Measurements from ENCODE around the gene TTC13. TPM values are rescaled to one million over a fixed set of nuclear protein-coding genes. Genes with fewer than 3 reads are reported as not detected.

TTC13 gene
- total RNA-seq, 2 experiments from 2014 or later, result 34.0 to 34.2 TPM

GRCh38 chr1:230878591-230878990 is 100.1 kb downstream of the TTC13 start:
- POLR2A ChIA-PET, result no interaction called here
- H3K4me3 Mint-ChIP-seq, result no peak overlapping the region
- no peaks in the 10 kb centered on the region for H3K4me1 Mint-ChIP-seq (ENCODE audit: low read depth)
- CTCF ChIA-PET, result no interaction called here
- DNase-seq, result no peak
- no peak overlapping the region for H3K27ac Mint-ChIP-seq
- no peaks in the 10 kb centered on the region for H3K36me3 Mint-ChIP-seq (ENCODE audit: low read depth)
- no peaks in the 10 kb centered on the region for H3K9me3 Mint-ChIP-seq (ENCODE audit: insufficient read depth)
- no peak for ATAC-seq
- peaks cover 42% of the 10 kb centered on the region for H3K27me3 Mint-ChIP-seq (ENCODE audit: low read depth)

GRCh38 chr1:230877924-230878590 is 100.6 kb downstream of the TTC13 start:
- CTCF ChIA-PET, result no interaction called here
- no peaks in the 10 kb centered on the region for H3K9me3 Mint-ChIP-seq (ENCODE audit: insufficient read depth)
- ATAC-seq (no peak), DNase-seq (no peak)
- POLR2A ChIA-PET, result no interaction called here
- H3K36me3 Mint-ChIP-seq (ENCODE audit: low read depth), result no peaks in the 10 kb centered on the region
- no peaks in the 10 kb centered on the region for H3K4me1 Mint-ChIP-seq (ENCODE audit: low read depth)
- H3K27me3 Mint-ChIP-seq (ENCODE audit: low read depth), result peaks cover 42% of the 10 kb centered on the region
- no peak overlapping the region for H3K27ac Mint-ChIP-seq
- no peak overlapping the region for H3K4me3 Mint-ChIP-seq

- no peak overlapping the region for H3K27ac Mint-ChIP-seq
- H3K36me3 Mint-ChIP-seq (ENCODE audit: low read depth), result no peaks in the 10 kb centered on the region
- POLR2A ChIA-PET, result no interaction called here
- no peaks in the 10 kb centered on the region for H3K9me3 Mint-ChIP-seq (ENCODE audit: insufficient read depth)
- CTCF ChIA-PET, result no interaction called here
- no peaks in the 10 kb centered on the region for H3K4me1 Mint-ChIP-seq (ENCODE audit: low read depth)
- H3K27me3 Mint-ChIP-seq (ENCODE audit: low read depth), result peaks cover 39% of the 10 kb centered on the region
- DNase-seq (no peak), ATAC-seq (no peak)
- no peak overlapping the region for H3K4me3 Mint-ChIP-seq
Observed at GRCh38 chr1:230877146-230877923, 101.3 kb downstream of the TTC13 start.

- no peak for ATAC-seq
- Mint-ChIP-seq H3K9me3 (ENCODE audit: insufficient read depth) (no peaks in the 10 kb centered on the region), H3K27ac (no peak overlapping the region), H3K4me1 (ENCODE audit: low read depth) (no peaks in the 10 kb centered on the region), H3K36me3 (ENCODE audit: low read depth) (no peaks in the 10 kb centered on the region), H3K4me3 (no peak overlapping the region), H3K27me3 (ENCODE audit: low read depth) (peaks cover 43% of the 10 kb centered on the region)
- DNase-seq, result no peak
- ChIA-PET POLR2A (no interaction called here), CTCF (no interaction called here)
Observed at GRCh38 chr1:230876660-230877059, 102.0 kb downstream of the TTC13 start.

- H3K36me3 Mint-ChIP-seq (ENCODE audit: low read depth), result no peaks in the 10 kb centered on the region
- ATAC-seq, result no peak
- H3K27ac Mint-ChIP-seq, result no peak overlapping the region
- CTCF ChIA-PET, result no interaction called here
- no peaks in the 10 kb centered on the region for H3K9me3 Mint-ChIP-seq (ENCODE audit: insufficient read depth)
- H3K4me1 Mint-ChIP-seq (ENCODE audit: low read depth), result no peaks in the 10 kb centered on the region
- H3K4me3 Mint-ChIP-seq, result no peak overlapping the region
- peaks cover 45% of the 10 kb centered on the region for H3K27me3 Mint-ChIP-seq (ENCODE audit: low read depth)
- no peak for DNase-seq
- POLR2A ChIA-PET, result no interaction called here
Observed at GRCh38 chr1:230875370-230875769, 103.3 kb downstream of the TTC13 start.

GRCh38 chr1:230870916-230871315 is 107.7 kb downstream of the TTC13 start:
- peaks cover 16% of the 10 kb centered on the region for H3K4me1 Mint-ChIP-seq (ENCODE audit: low read depth)
- no peak overlapping the region for H3K27ac Mint-ChIP-seq
- ATAC-seq (no peak), DNase-seq (no peak)
- no peaks in the 10 kb centered on the region for H3K9me3 Mint-ChIP-seq (ENCODE audit: insufficient read depth)
- ChIA-PET POLR2A (interaction anchor here (0.6 kb wide), 1 partner anchor 464 kb away, joined by 3 read pairs; no protein-coding TSS in a partner anchor), CTCF (no interaction called here)
- H3K36me3 Mint-ChIP-seq (ENCODE audit: low read depth), result no peaks in the 10 kb centered on the region
- peaks cover 50% of the 10 kb centered on the region for H3K27me3 Mint-ChIP-seq (ENCODE audit: low read depth)
- no peak overlapping the region for H3K4me3 Mint-ChIP-seq

GRCh38 chr1:230869500-230869899 is 109.2 kb downstream of the TTC13 start:
- POLR2A ChIA-PET, result no interaction called here
- ATAC-seq (no peak), DNase-seq (no peak)
- H3K27ac Mint-ChIP-seq, result no peak overlapping the region
- CTCF ChIA-PET, result no interaction called here
- no peaks in the 10 kb centered on the region for H3K9me3 Mint-ChIP-seq (ENCODE audit: insufficient read depth)
- no peaks in the 10 kb centered on the region for H3K36me3 Mint-ChIP-seq (ENCODE audit: low read depth)
- peaks cover 44% of the 10 kb centered on the region for H3K27me3 Mint-ChIP-seq (ENCODE audit: low read depth)
- peak overlapping the region; percentile 76 for H3K4me3 Mint-ChIP-seq
- H3K4me1 Mint-ChIP-seq (ENCODE audit: low read depth), result peaks cover 16% of the 10 kb centered on the region

- CTCF ChIA-PET, result no interaction called here
- Mint-ChIP-seq H3K27ac (no peak overlapping the region), H3K4me1 (ENCODE audit: low read depth) (peaks cover 16% of the 10 kb centered on the region)
Observed at GRCh38 chr1:230868736-230869385, 109.8 kb downstream of the TTC13 start.

GRCh38 chr1:230867903-230868735 is 110.5 kb downstream of the TTC13 start, which contains the start of gene C1orf198:
Gene C1orf198 (minus strand): TSS chr1:230868521. CDS start chr1:230868512, 9 bp downstream.
- ATAC-seq (peak; percentile 94), DNase-seq (peak; percentile 69)
- Mint-ChIP-seq H3K9me3 (ENCODE audit: insufficient read depth) (no peaks in the 10 kb centered on the region), H3K27ac (peak within 1 kb of the TSS; percentile 71), H3K36me3 (ENCODE audit: low read depth) (no peaks in the 10 kb centered on the region), H3K4me1 (ENCODE audit: low read depth) (peaks cover 19% of the 10 kb centered on the region), H3K27me3 (ENCODE audit: low read depth) (peaks cover 41% of the 10 kb centered on the region), H3K4me3 (peak within 1 kb of the TSS; percentile 81)
- CTCF ChIA-PET, result interaction anchor here (0.6 to 1.7 kb wide), 2 partner anchors 48 to 225 kb away, joined by 3 to 5 read pairs; no protein-coding TSS in a partner anchor
- POLR2A ChIA-PET, result interaction anchor here (0.9 kb wide), 1 partner anchor 10 kb away, joined by 3 read pairs; no protein-coding TSS in a partner anchor

More at GRCh38 chr1:230868736-230869385, 109.8 kb downstream of the TTC13 start:
- peak; percentile 69 for ATAC-seq
- DNase-seq, result no peak
- Mint-ChIP-seq H3K36me3 (ENCODE audit: low read depth) (no peaks in the 10 kb centered on the region), H3K9me3 (ENCODE audit: insufficient read depth) (no peaks in the 10 kb centered on the region), H3K4me3 (peak overlapping the region; percentile 76), H3K27me3 (ENCODE audit: low read depth) (peaks cover 41% of the 10 kb centered on the region)
- POLR2A ChIA-PET, result no interaction called here

- DNase-seq (no peak), ATAC-seq (no peak)
- no peak overlapping the region for H3K27ac Mint-ChIP-seq
- peak overlapping the region; percentile 78 for H3K4me3 Mint-ChIP-seq
- no peaks in the 10 kb centered on the region for H3K36me3 Mint-ChIP-seq (ENCODE audit: low read depth)
- H3K9me3 Mint-ChIP-seq (ENCODE audit: insufficient read depth), result no peaks in the 10 kb centered on the region
- H3K4me1 Mint-ChIP-seq (ENCODE audit: low read depth), result peaks cover 19% of the 10 kb centered on the region
- H3K27me3 Mint-ChIP-seq (ENCODE audit: low read depth), result peaks cover 41% of the 10 kb centered on the region
- CTCF ChIA-PET, result interaction anchor here (0.6 to 1.7 kb wide), 2 partner anchors 49 to 224 kb away, joined by 3 to 5 read pairs; no protein-coding TSS in a partner anchor
- POLR2A ChIA-PET, result interaction anchor here (0.9 kb wide), 1 partner anchor 9 kb away, joined by 3 read pairs; no protein-coding TSS in a partner anchor
Observed at GRCh38 chr1:230867101-230867902, 111.4 kb downstream of the TTC13 start.
